Keratinocyte (primary cell): ENCODE results near the gene CTNNBL1.

ENCODE experiments used
- EZH2 ChIP-seq: IDR thresholded peaks from one replicate; pipeline ENCODE4 v1.6.1; 2012; ENCODE audit warnings: inconsistent platforms, mild to moderate bottlenecking, low read length, moderate library complexity
- TF ChIP-seq, protein P1 (sequence below), 3 experiments: IDR thresholded peaks in 1 of 3; conservative IDR thresholded peaks in 1 of 3; optimal IDR thresholded peaks in 1 of 3; 2 replicates in 2 of 3; 3 replicates in 1 of 3; pipeline versions ENCODE3 to v1.5.1; 2011; ENCODE audit warnings: low read length in 3 of 3, mild to moderate bottlenecking in 3 of 3, moderate library complexity in 2 of 3, control low read depth in 1 of 3, inconsistent platforms in 1 of 3; ENCODE audit not compliant: insufficient read depth in 2 of 3; ENCODE audit errors: extremely low read depth in 1 of 3

- TF ChIP-seq, protein P1, sequence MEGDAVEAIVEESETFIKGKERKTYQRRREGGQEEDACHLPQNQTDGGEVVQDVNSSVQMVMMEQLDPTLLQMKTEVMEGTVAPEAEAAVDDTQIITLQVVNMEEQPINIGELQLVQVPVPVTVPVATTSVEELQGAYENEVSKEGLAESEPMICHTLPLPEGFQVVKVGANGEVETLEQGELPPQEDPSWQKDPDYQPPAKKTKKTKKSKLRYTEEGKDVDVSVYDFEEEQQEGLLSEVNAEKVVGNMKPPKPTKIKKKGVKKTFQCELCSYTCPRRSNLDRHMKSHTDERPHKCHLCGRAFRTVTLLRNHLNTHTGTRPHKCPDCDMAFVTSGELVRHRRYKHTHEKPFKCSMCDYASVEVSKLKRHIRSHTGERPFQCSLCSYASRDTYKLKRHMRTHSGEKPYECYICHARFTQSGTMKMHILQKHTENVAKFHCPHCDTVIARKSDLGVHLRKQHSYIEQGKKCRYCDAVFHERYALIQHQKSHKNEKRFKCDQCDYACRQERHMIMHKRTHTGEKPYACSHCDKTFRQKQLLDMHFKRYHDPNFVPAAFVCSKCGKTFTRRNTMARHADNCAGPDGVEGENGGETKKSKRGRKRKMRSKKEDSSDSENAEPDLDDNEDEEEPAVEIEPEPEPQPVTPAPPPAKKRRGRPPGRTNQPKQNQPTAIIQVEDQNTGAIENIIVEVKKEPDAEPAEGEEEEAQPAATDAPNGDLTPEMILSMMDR (optimal IDR thresholded peaks at IDR 0.05 in 1 of 3, IDR thresholded peaks at IDR 0.05 in 1 of 3, conservative IDR thresholded peaks at IDR 0.05 in 1 of 3; ENCODE audit: extremely low read depth in 1 of 3, insufficient read depth in 2 of 3, low read length in 3 of 3) = no peak
- no peak for TF ChIP-seq EZH2
Observed at GRCh38 chr20:37704955-37705354, 11.1 kb downstream of the CTNNBL1 start.
